GM19025 (cell line): ENCODE data around the gene RAD51B.

ENCODE experiments used
- ATAC-seq: cut with Tn5 transposase; IDR thresholded peaks from one replicate; pipeline ENCODE4 v1.9.1; 2021; ENCODE audit warnings: mild to moderate bottlenecking, low read depth, moderate library complexity; ENCODE audit not compliant: unreplicated experiment

The RAD51B gene

GRCh38 chr14:68137704-68138619 is 318.4 kb downstream of the RAD51B start:
- ATAC-seq, result no peak

- no peak for ATAC-seq
These were observed 320.0 kb downstream of the RAD51B start for GRCh38 chr14:68139431-68140075.

- ATAC-seq, result no peak
These were observed 320.6 kb downstream of the RAD51B start for GRCh38 chr14:68140076-68140741.

GRCh38 chr14:68140806-68141205 is 321.2 kb downstream of the RAD51B start:
- no peak for ATAC-seq

GRCh38 chr14:68141281-68142088 is 321.9 kb downstream of the RAD51B start:
- ATAC-seq, result no peak

- ATAC-seq, result no peak
These were observed 323.8 kb downstream of the RAD51B start for GRCh38 chr14:68143341-68143841.

- no peak for ATAC-seq
These were observed 324.6 kb downstream of the RAD51B start for GRCh38 chr14:68144051-68144681.

GRCh38 chr14:68145036-68145435 is 325.5 kb downstream of the RAD51B start:
- ATAC-seq, result no peak

GRCh38 chr14:68145539-68145938 is 326.0 kb downstream of the RAD51B start:
- no peak for ATAC-seq

- no peak for ATAC-seq
These were observed 327.2 kb downstream of the RAD51B start for GRCh38 chr14:68146818-68147217.

GRCh38 chr14:68147303-68147702 is 327.7 kb downstream of the RAD51B start:
- ATAC-seq, result no peak

- no peak for ATAC-seq
These were observed 328.7 kb downstream of the RAD51B start for GRCh38 chr14:68148276-68148675.

- no peak for ATAC-seq
These were observed 329.2 kb downstream of the RAD51B start for GRCh38 chr14:68148763-68149162.

- ATAC-seq, result no peak
These were observed 333.7 kb downstream of the RAD51B start for GRCh38 chr14:68153275-68153674.

- ATAC-seq, result no peak
These were observed 334.7 kb downstream of the RAD51B start for GRCh38 chr14:68154275-68154674.

- no peak for ATAC-seq
These were observed 338.4 kb downstream of the RAD51B start for GRCh38 chr14:68157971-68158371.

- no peak for ATAC-seq
These were observed 339.1 kb downstream of the RAD51B start for GRCh38 chr14:68158640-68159039.

- ATAC-seq, result no peak
These were observed 340.4 kb downstream of the RAD51B start for GRCh38 chr14:68159701-68160633.
